ENCODE measurements around the gene PASK.

PASK gene

DNA sequence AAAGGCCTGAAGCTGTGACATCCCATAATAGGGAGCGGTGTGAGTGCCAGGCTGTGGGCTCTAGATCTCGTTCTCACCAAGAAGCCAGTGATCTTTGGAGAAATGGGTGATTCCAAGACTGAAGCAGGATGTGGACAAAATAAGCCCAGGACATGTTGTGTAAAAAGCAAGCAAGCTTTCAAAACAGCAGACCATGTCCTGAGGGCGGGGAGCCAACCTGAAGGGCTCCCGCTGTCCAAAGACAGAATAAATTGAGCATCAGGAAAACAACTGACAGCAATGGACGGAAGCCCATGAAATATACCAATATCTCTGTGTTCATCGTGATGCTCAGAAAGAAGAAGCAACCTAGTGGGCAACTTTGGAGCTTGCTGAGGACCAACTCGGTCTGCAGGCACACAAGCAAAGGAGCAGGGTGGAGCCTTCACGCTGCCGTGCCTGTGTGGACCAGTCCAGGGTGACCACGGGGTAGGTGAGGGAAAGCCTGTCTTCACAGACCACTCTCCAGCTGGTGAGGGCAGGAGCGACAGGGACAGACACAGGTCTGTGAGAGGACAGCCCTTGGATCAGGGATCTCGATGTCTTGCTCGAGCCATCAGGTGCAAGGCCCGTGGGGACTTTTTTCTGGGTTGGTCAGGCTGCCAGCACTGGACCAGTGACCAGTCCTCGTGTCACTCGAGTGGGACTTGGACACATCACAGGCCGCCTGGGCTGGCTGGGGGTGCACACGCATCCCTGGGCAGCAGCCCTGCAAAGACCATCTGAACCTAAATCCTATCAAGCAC, 68.7 kb downstream of the PASK start:
- no peak for DNase-seq

DNA sequence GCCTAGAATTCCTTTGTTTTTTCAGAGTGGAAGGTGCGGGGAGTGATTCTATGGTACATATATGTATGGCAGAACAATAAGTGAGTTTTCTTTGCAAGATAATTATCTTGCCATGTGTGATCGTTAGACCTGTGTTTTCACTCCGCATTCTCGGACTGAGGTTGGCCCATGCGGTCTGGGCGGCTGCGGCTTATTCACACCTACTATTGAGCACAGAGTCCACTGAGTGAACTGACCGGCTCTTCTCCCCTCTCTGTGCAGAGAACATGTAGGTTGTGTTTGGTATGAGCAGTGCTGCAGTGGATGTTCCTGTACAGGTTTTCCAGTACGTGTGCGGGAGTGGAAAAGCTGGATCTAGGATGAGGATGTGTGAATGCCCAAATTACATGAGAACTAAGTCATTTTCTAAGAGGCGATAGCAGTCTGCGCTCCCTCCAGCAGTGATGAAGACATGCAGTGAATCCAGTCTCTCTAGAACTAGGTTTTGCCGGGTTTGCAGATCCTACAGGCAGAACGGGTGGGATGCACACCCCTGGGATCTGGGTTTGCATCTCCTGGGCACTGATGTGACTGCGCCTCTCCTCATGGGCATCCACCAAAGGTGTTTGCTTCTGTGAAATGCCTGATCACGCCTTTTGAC, 74.3 kb downstream of the PASK start:
- DNase-seq: no peak

- DNase-seq: no peak
These were observed 75.0 kb downstream of the PASK start for GRCh38 chr2:241074065-241074818.

DNA sequence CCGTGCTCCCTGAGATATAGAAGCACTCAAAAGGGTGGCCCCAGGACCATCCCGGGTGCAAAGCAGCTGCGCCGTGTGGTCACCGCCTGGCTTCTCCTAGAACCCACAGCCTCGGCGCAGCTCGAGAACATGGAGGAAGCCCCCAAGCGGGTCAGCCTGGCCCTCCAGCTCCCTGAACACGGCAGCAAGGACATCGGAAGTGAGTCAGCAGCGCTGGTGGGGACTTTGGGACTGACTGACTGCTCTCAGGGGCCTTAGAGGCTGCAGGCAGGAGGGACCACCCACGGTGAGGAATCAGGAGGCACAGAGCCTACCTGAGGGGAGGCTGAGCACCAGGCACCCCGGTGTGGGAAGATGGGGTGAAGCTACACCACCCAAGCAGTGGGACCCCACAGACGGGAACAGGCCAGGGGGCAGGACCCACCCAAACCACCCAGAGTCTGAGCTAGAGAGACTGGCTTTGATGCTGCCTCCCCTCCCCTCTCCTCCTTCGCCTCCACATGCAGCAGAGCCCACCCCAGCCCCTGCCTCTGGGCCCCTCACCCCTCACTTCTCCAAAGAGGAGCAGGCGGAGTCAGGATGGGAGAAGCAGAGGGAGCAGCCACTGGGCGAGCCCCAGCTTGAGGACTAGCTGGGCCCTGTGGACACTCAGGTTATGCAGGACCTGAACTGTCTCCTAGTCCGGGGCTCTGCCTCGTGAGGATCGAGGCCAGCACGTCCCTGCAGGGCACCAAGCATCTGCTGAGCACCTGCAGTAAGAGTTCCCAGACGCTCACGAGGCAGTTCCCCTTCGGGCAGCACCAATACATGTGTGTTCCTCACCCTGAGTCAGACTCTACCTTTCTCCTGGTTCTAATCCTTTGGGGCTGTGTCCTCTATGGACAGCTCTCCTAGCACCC, 75.9 kb downstream of the PASK start:
- no peak for DNase-seq

GRCh38 chr2:241072553-241073165, 76.6 kb downstream of the PASK start:
- DNase-seq: no peak

GRCh38 chr2:241072151-241072550, 77.1 kb downstream of the PASK start:
- no peak for DNase-seq

DNA sequence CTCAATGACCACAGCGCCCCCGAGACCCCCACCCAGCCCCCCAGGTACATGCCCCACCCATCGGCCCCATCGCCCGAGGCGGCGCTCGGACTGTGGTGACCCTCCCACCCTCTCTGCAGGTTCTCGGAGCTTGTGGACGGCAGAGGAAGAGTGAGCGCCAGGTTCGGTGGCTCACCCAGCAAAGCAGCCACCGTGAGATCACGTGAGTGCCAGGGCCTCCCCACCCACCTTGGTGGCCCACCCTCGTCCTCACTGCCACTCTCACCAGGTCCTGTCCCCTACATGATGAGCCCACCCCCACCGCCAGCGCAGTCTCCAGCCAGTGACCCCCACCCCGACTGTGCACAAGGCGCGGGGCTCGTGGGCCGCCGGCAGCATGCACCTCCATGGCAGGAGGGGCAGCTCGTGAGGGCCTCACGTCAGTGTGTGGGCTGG, 77.6 kb downstream of the PASK start:
- no peak for DNase-seq

- DNase-seq: no peak
These were observed 78.2 kb downstream of the PASK start for GRCh38 chr2:241070811-241071676.

GRCh38 chr2:241070361-241070760, 78.9 kb downstream of the PASK start:
- DNase-seq: no peak

DNA sequence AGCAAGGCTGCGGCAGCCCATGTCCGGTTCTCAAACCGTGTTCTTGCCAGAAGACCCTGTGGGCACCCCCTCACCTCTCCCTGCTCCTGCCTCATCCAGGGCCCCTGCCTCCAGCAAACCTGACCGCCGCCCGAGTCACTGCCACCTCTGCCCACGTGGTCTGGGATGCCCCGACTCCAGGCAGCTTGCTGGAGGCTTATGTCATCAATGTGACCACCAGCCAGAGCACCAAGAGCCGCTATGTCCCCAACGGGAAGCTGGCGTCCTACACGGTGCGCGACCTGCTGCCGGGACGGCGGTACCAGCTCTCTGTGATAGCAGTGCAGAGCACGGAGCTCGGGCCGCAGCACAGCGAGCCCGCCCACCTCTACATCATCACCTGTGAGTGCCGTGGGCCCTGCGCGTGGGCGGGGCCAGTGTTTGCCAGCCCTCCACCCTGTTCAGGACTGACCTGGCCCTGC, 79.4 kb downstream of the PASK start:
- DNase-seq: no peak

- DNase-seq: no peak
These were observed 80.1 kb downstream of the PASK start for GRCh38 chr2:241068942-241069810.

GRCh38 chr2:241068136-241068941, 80.9 kb downstream of the PASK start:
- DNase-seq: no peak

DNA sequence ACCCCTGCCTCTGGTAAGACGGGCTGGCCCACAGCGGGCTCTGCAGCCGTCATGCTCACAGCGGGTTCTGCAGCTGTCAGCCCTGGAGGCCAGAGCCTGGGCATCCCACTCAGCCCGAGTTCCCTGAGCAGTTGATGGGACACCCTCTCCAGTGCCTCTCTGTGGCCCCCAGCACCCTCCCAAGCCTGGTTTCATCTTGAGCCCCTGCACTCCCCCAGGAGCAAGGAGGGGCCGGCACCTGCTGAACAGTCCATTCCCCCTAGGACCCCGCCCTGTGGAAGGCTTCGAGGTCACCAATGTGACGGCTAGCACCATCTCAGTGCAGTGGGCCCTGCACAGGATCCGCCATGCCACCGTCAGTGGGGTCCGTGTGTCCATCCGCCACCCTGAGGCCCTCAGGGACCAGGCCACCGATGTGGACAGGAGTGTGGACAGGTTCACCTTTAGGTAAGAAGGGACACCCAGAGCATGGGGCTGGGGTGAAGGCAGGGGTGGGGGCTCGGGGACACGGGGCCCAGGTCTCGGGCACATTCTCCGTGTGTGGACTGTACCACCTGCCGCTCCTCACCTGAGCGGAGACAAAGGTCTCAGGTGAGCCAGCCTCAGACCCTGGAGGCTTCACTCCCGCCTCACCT, 81.7 kb downstream of the PASK start:
- DNase-seq: no peak

DNA sequence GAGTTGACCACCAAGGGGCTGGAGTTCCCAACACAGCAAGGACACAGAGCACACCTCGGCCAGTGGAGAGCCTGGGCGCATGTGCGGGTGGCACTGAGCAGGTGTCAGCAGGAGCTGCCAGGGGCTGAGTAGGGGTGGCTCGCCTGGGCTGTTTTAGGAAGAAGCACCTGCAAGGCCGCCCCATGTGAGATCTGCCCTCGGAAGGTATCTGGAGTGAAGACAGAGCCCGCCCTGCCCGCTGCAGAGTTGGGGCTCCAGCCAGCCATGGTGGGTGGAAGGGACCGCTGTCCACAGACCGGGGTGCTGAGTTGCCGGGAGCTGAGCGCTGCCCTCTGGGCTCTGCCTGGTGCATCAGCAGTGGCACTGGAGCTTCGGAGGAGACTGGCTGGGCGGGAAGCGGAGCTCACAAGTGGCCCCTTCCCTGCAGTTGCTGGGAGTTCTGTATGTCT, 82.4 kb downstream of the PASK start:
- DNase-seq: no peak

- DNase-seq: no peak
These were observed 82.9 kb downstream of the PASK start for GRCh38 chr2:241066171-241066892.

GRCh38 chr2:241065355-241065803, 83.9 kb downstream of the PASK start:
- DNase-seq: no peak

GRCh38 chr2:241064802-241065354, 84.4 kb downstream of the PASK start:
- no peak for DNase-seq

Measured in CD4-positive, alpha-beta T cell treated with Interleukin-15 for 1 hour (primary cell).